GM19395 (cell line): ENCODE data around the gene FNBP1.
"Not testable (repeated sequence)": the region's sequence is repeated elsewhere in the genome, so short reads cannot be mapped to it uniquely, and the experiment has no call there.

ENCODE experiments used
- ATAC-seq: cut with Tn5 transposase; IDR thresholded peaks from one replicate; pipeline ENCODE4 v1.9.1; 2021; ENCODE audit warnings: mild to moderate bottlenecking, moderate library complexity; ENCODE audit not compliant: unreplicated experiment

FNBP1 gene

GRCh38 chr9:130023144-130023787 is 19.7 kb downstream of the FNBP1 start:
- peak; percentile 54 for ATAC-seq

GRCh38 chr9:130022566-130023143 is 20.3 kb downstream of the FNBP1 start:
- no peak for ATAC-seq

GRCh38 chr9:130021842-130022241 is 21.1 kb downstream of the FNBP1 start:
- not testable (repeated sequence) for ATAC-seq

GRCh38 chr9:130021123-130021522 is 21.9 kb downstream of the FNBP1 start:
- no peak for ATAC-seq

- no peak for ATAC-seq
Measured at GRCh38 chr9:130020618-130021017, 22.4 kb downstream of the FNBP1 start.

- ATAC-seq: no peak
Measured at GRCh38 chr9:130018265-130018664, 24.7 kb downstream of the FNBP1 start.

GRCh38 chr9:130017510-130017909 is 25.5 kb downstream of the FNBP1 start:
- ATAC-seq: not testable (repeated sequence)

GRCh38 chr9:130017076-130017475 is 25.9 kb downstream of the FNBP1 start:
- no peak for ATAC-seq

- no peak for ATAC-seq
Measured at GRCh38 chr9:130015353-130016019, 27.5 kb downstream of the FNBP1 start.

GRCh38 chr9:130013326-130013725 is 29.7 kb downstream of the FNBP1 start:
- no peak for ATAC-seq

GRCh38 chr9:130010151-130010988 is 32.6 kb downstream of the FNBP1 start:
- ATAC-seq: peak; percentile 40

GRCh38 chr9:130009546-130009945 is 33.4 kb downstream of the FNBP1 start:
- not testable (repeated sequence) for ATAC-seq

GRCh38 chr9:130008538-130008937 is 34.5 kb downstream of the FNBP1 start:
- ATAC-seq: no peak

- not testable (repeated sequence) for ATAC-seq
Measured at GRCh38 chr9:130006952-130007351, 36.0 kb downstream of the FNBP1 start.

- no peak for ATAC-seq
Measured at GRCh38 chr9:130003943-130004552, 38.9 kb downstream of the FNBP1 start.

GRCh38 chr9:130002320-130002719 is 40.7 kb downstream of the FNBP1 start:
- ATAC-seq: no peak

GRCh38 chr9:130001190-130001589 is 41.8 kb downstream of the FNBP1 start:
- ATAC-seq: no peak

GRCh38 chr9:129999141-129999510 is 43.9 kb downstream of the FNBP1 start:
- ATAC-seq: no peak

GRCh38 chr9:129998491-129999140 is 44.4 kb downstream of the FNBP1 start:
- no peak for ATAC-seq

GRCh38 chr9:129997706-129998105 is 45.3 kb downstream of the FNBP1 start:
- ATAC-seq: not testable (repeated sequence)
